OCI-LY7 (cell line): ENCODE data around the gene PEAK3. TPM values are rescaled to one million over a fixed set of nuclear protein-coding genes. Genes with fewer than 3 reads are reported as not detected.

ENCODE experiments used
- BruUV-seq: library from RNA; stranded (reverse); fragments of 400-500 nt; replicated peaks from 2 replicates; lab custom pipeline; 2021; lab: Mats Ljungman, UMichigan
- CTCF ChIA-PET: fragments of 300-600 bp; sonication (Branson Sonifier 250); formaldehyde crosslinking; loops from one replicate; lab custom pipeline; 2022; ENCODE audit warnings: antibody characterized with exemption; ENCODE audit not compliant: unreplicated experiment; lab: Charles Lee
- POLR2A ChIA-PET: fragments of 300-600 bp; sonication (Branson Sonifier 250); formaldehyde crosslinking; loops from one replicate; lab custom pipeline; 2022; ENCODE audit warnings: antibody characterized with exemption; lab: Charles Lee
- DNase-seq: peaks from one replicate; pipeline ENCODE4 v3.0.0-alpha.2; 2015; ENCODE audit warnings: low spot score
- H2AFZ ChIP-seq: fragments of 200-600 bp; sonication (generic), shearing (Covaris generic); 2 replicates; pipeline ENCODE4 v1.6.1; 2014; ENCODE audit warnings: mild to moderate bottlenecking, antibody characterized with exemption, low read length, moderate library complexity
- H3K27ac ChIP-seq: fragments of 200-600 bp; sonication (generic); 2 replicates; pipeline ENCODE4 v1.5.1; 2014; ENCODE audit warnings: mixed run types, low read depth, mild to moderate bottlenecking, moderate library complexity, low read length, inconsistent platforms; ENCODE audit not compliant: poor library complexity, severe bottlenecking
- H3K36me3 ChIP-seq: fragments of 200-600 bp; sonication (generic); 2 replicates; pipeline ENCODE4 v1.6.1; 2014; ENCODE audit warnings: mild to moderate bottlenecking, antibody characterized with exemption, low read length, moderate library complexity, mixed read lengths; ENCODE audit not compliant: insufficient read depth
- H3K4me1 ChIP-seq: fragments of 200-600 bp; sonication (generic); 2 replicates; pipeline ENCODE4 v1.5.1; 2014; ENCODE audit warnings: mild to moderate bottlenecking, low read length; ENCODE audit not compliant: insufficient read depth, poor library complexity, severe bottlenecking
- H3K4me2 ChIP-seq: fragments of 200-600 bp; sonication (generic); 2 replicates; pipeline ENCODE4 v1.6.1; 2014; ENCODE audit warnings: mild to moderate bottlenecking, low read length
- H3K4me3 ChIP-seq: fragments of 200-600 bp; sonication (generic); 2 replicates; pipeline ENCODE4 v1.5.1; 2014; ENCODE audit warnings: mild to moderate bottlenecking, low read depth, low read length; ENCODE audit not compliant: poor library complexity, severe bottlenecking
- H3K79me2 ChIP-seq: fragments of 200-600 bp; sonication (generic); 2 replicates; pipeline ENCODE4 v1.6.1; 2016; ENCODE audit warnings: low read depth, mild to moderate bottlenecking, low read length, moderate library complexity, mixed read lengths; ENCODE audit not compliant: insufficient read depth
- H3K9me2 ChIP-seq: fragments of 200-600 bp; sonication (generic); 2 replicates; pipeline ENCODE4 v1.6.1; 2016; ENCODE audit warnings: mild to moderate bottlenecking, low read length, mixed read lengths; ENCODE audit not compliant: insufficient read depth
- H3K9me3 ChIP-seq: fragments of 200-600 bp; sonication (generic); 2 replicates; pipeline ENCODE4 v1.6.1; 2014; ENCODE audit warnings: mild to moderate bottlenecking, mixed run types, low read length, mixed read lengths
- H4K20me1 ChIP-seq: fragments of 200-600 bp; sonication (generic); 2 replicates; pipeline ENCODE4 v1.6.1; 2014; ENCODE audit warnings: mild to moderate bottlenecking, antibody characterized with exemption, low read length, moderate library complexity, mixed read lengths; ENCODE audit not compliant: insufficient read depth
- CTCF ChIP-seq: fragments of 200-600 bp; sonication (generic); conservative IDR thresholded peaks from 2 replicates; pipeline ENCODE4 v1.5.1; 2014; ENCODE audit warnings: mild to moderate bottlenecking, antibody characterized with exemption, low read length, moderate library complexity, mixed read lengths
- EZH2phosphoT487 ChIP-seq: fragments of 200-600 bp; sonication (generic); IDR thresholded peaks from 2 replicates; pipeline ENCODE4 v1.6.1; 2018; ENCODE audit warnings: low read depth, borderline replicate concordance, mild to moderate bottlenecking, mixed run types, antibody characterized with exemption, low read length, moderate library complexity, mixed read lengths
- intact Hi-C: fragments of 100-400 bp; cut with micrococcal nuclease; formaldehyde crosslinking; loops from one replicate; pipeline ENCODE4 v1.10.0; 2022; ENCODE audit not compliant: unreplicated experiment
- total RNA-seq, 2 experiments: library from RNA; depleted of rRNA in 1 of 2; stranded (reverse); fragments of >200 nt in 1 of 2; shearing (Covaris generic) in 1 of 2; gene quantifications; 2 replicates each; pipeline ENCODE4 v1.2.3, GENCODE V29; 2014 to 2022

Gene PEAK3
- total RNA-seq, 2 experiments from 2014 or later, result not detected

GRCh38 chr19:2252797-2253105 lies 29.2 kb downstream of the PEAK3 start:
- peak overlapping the region; percentile 47 for H3K4me3 ChIP-seq
- H2AFZ ChIP-seq, result no peak overlapping the region
- H4K20me1 ChIP-seq, result no peaks in the 10 kb centered on the region
- no peaks in the 10 kb centered on the region for H3K79me2 ChIP-seq
- peak overlapping the region; percentile 61 for H3K4me2 ChIP-seq
- peaks cover 37% of the 10 kb centered on the region for H3K4me1 ChIP-seq
- peaks cover 17% of the 10 kb centered on the region for H3K36me3 ChIP-seq
- DNase-seq, result no peak
- CTCF ChIA-PET, result no interaction called here
- H3K9me3 ChIP-seq, result no peaks in the 10 kb centered on the region
- intact Hi-C loops, result loop anchor here (1.0 kb wide), 1 partner anchor 21 kb away; no protein-coding TSS in a partner anchor
- no peak overlapping the region for H3K27ac ChIP-seq
- H3K9me2 ChIP-seq, result no peaks in the 10 kb centered on the region
- POLR2A ChIA-PET, result interaction anchor here (1.0 kb wide), 1 partner anchor 15 kb away, joined by 3 read pairs; no protein-coding TSS in a partner anchor
- TF ChIP-seq CTCF (no peak), EZH2phosphoT487 (no peak)
- BruUV-seq, result no TSS peak

DNA sequence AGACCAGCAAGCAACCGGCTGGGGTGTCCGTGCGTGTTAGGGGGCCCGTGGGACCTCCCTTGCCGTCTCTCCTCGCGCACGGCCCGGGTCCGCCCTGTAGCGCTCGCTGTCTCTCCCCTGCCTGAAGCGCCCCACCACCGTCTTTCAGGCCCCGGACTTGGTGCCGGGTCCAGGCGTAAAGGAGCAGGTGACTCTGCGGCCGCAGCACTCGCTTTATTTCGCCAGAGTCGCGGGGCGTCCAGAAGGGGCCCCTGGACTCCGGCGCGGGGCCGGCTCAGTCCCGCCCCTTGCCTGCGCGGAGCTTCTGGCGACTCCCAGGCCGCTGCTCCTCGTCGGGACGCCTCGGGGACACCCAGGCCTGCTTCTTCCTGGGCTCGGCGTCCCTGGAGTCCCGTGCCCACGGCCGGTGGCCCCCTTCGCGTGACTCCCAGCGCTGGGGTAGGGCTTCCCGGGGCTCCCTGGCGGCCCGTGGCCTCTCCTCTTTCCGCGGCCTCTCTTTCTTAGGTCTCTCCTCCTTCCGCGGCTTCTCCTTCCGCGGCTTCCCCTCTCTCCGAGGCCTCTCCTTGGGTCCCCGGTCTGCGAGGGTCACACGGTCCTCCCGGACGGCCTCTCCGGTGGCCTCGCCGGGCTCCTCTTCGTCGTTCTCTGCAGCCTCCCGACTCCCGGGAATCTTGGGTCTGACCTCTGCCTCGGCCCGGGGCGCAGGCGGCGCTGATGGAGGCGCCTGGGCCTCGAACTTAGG lies 29.7 kb downstream of the PEAK3 start:
- DNase-seq, result no peak
- Histone ChIP-seq H2AFZ (no peak overlapping the region), H3K4me3 (no peak overlapping the region), H3K9me3 (no peaks in the 10 kb centered on the region), H3K4me1 (peaks cover 32% of the 10 kb centered on the region), H3K27ac (no peak overlapping the region), H3K9me2 (no peaks in the 10 kb centered on the region), H3K36me3 (peaks cover 22% of the 10 kb centered on the region), H4K20me1 (no peaks in the 10 kb centered on the region), H3K4me2 (peak overlapping the region; percentile 61; the same call in 1 of the 2 replicates), H3K79me2 (no peaks in the 10 kb centered on the region)
- intact Hi-C loops, result no loop called here
- CTCF ChIA-PET, result no interaction called here
- no TSS peak for BruUV-seq
- TF ChIP-seq EZH2phosphoT487, result no peak
- POLR2A ChIA-PET, result no interaction called here

- no peak for DNase-seq
- intact Hi-C loops, result no loop called here
- Histone ChIP-seq H3K36me3 (peaks cover 30% of the 10 kb centered on the region), H2AFZ (no peak overlapping the region), H3K9me2 (no peaks in the 10 kb centered on the region), H3K79me2 (no peaks in the 10 kb centered on the region), H4K20me1 (no peaks in the 10 kb centered on the region), H3K9me3 (no peaks in the 10 kb centered on the region), H3K4me2 (no peak overlapping the region), H3K4me3 (no peak overlapping the region), H3K27ac (no peak overlapping the region), H3K4me1 (peaks cover 25% of the 10 kb centered on the region)
- CTCF ChIA-PET, result no interaction called here
- POLR2A ChIA-PET, result no interaction called here
- BruUV-seq, result no TSS peak
- TF ChIP-seq CTCF, result no peak
- no peak for TF ChIP-seq EZH2phosphoT487
These were observed 30.6 kb downstream of the PEAK3 start for GRCh38 chr19:2251106-2252054.
